ENCODE measurements around the gene ARMCX2.
"Not testable (repeated sequence)": the region's sequence is repeated elsewhere in the genome, so short reads cannot be mapped to it uniquely, and the experiment has no call there.

- TF ChIP-seq, protein P1, sequence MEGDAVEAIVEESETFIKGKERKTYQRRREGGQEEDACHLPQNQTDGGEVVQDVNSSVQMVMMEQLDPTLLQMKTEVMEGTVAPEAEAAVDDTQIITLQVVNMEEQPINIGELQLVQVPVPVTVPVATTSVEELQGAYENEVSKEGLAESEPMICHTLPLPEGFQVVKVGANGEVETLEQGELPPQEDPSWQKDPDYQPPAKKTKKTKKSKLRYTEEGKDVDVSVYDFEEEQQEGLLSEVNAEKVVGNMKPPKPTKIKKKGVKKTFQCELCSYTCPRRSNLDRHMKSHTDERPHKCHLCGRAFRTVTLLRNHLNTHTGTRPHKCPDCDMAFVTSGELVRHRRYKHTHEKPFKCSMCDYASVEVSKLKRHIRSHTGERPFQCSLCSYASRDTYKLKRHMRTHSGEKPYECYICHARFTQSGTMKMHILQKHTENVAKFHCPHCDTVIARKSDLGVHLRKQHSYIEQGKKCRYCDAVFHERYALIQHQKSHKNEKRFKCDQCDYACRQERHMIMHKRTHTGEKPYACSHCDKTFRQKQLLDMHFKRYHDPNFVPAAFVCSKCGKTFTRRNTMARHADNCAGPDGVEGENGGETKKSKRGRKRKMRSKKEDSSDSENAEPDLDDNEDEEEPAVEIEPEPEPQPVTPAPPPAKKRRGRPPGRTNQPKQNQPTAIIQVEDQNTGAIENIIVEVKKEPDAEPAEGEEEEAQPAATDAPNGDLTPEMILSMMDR (conservative IDR thresholded peaks at IDR 0.05; ENCODE audit: low read length), result not testable (repeated sequence)
- TF ChIP-seq EZH2phosphoT487 (IDR thresholded peaks at IDR 0.05; ENCODE audit: borderline replicate concordance), result not testable (repeated sequence)
These were observed 11.9 kb downstream of the ARMCX2 start for GRCh38 chrX:101647716-101648115.

All from Loucy (cell line).